K562 (cell line): ENCODE results near the gene CDCA7.

Source experiments
- ELF1 ChIP-seq: fragments of 200-800 bp; sonication (Bioruptor generic); IDR thresholded peaks from 2 replicates; pipeline ENCODE4 v1.6.1; 2016; ENCODE audit warnings: missing genetic modification characterization, missing compliant biosample characterization
- EP300 ChIP-seq: IDR thresholded peaks from 2 replicates; pipeline ENCODE4 v1.6.1; 2012; ENCODE audit warnings: low read length, improper control_type of control experiment
- POLR2A ChIP-seq: fragments of 450-650 bp; conservative IDR thresholded peaks from 2 replicates; pipeline ENCODE4 v1.6.1; 2016
- RAD21 ChIP-seq, 2 experiments: fragments of 250-450 bp in 1 of 2; fragments of 450-650 bp in 1 of 2; sonication (Bioruptor Pico) in 1 of 2; formaldehyde crosslinking in 1 of 2; IDR thresholded peaks in 1 of 2; conservative IDR thresholded peaks in 1 of 2; 2 replicates each; pipeline versions ENCODE4 v1.4.0 to v1.8.0; 2020 to 2022; ENCODE audit warnings: mild to moderate bottlenecking in 2 of 2, moderate library complexity in 1 of 2

DNA sequence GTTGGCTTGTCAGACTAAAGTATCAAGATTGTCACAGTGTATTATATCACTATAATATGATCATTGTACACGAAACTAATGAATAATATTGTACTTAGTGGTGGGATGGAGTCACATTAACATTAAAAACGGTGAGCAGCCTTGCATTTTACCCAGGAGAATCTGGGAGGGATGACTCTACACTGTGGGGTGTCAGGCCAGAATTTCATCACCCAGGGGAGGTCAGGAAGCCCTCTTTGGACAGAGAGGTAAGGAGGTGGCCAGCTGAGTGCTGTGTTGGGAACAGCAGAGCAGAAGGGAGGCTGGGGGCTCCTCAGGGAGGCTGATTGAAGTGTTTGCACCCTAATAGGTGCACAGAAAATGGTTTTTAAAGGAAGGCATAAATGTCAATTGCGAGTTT, 33.0 kb downstream of the CDCA7 start:
- no peak for TF ChIP-seq ELF1
- no peak for TF ChIP-seq POLR2A
- TF ChIP-seq EP300, result no peak
- TF ChIP-seq RAD21 (CRISPR knock-in tag; conservative IDR thresholded peaks at IDR 0.05 in 1 of 2, IDR thresholded peaks at IDR 0.05 in 1 of 2), result no peak
